Inflammatory macrophage treated with lipopolysaccharide for 4 hours (primary cell): ENCODE measurements around the gene KIF5A.
"Not testable (repeated sequence)": the region's sequence is repeated elsewhere in the genome, so short reads cannot be mapped to it uniquely, and the experiment has no call there.

Experiments used
- DNase-seq: peaks from one replicate; pipeline ENCODE4 v3.0.0-alpha.2; 2020

The KIF5A gene

GRCh38 chr12:57558864-57559263 is 9.0 kb downstream of the KIF5A start:
- DNase-seq, result no peak

DNA sequence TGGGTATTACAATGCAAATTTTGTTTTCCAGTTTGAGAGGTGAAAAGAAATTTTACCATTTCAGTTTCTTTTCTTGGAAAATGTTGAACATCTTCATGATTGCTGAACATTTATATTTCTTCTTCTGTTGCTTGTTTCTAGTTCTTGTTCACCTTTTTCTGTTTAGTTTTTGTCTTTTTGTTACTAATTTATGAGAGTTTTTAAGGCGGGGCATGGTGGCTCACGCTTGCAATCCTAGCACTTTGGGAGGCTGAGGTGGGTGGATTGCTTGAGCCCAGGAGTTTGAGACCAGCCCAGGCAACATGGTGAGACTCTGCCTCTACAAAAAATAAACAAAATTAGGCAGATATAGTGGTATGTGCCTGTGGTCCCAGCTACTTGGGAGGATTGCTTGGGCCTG is 10.7 kb downstream of the KIF5A start:
- DNase-seq, result no peak

- not testable (repeated sequence) for DNase-seq
Measured at GRCh38 chr12:57561117-57561516, 11.3 kb downstream of the KIF5A start.

- no peak for DNase-seq
Measured at GRCh38 chr12:57563358-57563757, 13.5 kb downstream of the KIF5A start.

GRCh38 chr12:57564178-57564740 is 14.4 kb downstream of the KIF5A start:
- DNase-seq, result no peak

- DNase-seq, result no peak
Measured at GRCh38 chr12:57568838-57569237, 19.0 kb downstream of the KIF5A start.

- DNase-seq, result no peak
Measured at GRCh38 chr12:57569858-57570257, 20.0 kb downstream of the KIF5A start.

DNA sequence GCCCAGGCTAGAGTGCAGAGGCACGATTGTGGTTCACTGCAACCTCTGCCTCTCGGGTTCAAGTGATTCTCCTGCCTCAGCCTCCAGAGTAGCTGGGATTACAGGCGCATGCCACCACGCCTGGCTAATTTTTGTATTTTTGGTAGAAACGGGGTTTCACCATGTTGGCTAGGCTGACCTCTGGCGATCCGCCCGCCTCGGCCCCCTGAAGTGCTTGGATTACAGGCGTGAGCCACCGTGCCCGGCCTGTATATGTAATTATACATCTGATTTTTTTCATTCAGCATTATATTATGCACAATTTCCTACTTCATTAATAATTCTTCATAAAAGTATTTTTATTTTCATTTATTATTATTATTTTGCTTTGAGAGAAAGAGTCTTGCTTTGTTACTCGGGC is 20.6 kb downstream of the KIF5A start:
- not testable (repeated sequence) for DNase-seq

DNA sequence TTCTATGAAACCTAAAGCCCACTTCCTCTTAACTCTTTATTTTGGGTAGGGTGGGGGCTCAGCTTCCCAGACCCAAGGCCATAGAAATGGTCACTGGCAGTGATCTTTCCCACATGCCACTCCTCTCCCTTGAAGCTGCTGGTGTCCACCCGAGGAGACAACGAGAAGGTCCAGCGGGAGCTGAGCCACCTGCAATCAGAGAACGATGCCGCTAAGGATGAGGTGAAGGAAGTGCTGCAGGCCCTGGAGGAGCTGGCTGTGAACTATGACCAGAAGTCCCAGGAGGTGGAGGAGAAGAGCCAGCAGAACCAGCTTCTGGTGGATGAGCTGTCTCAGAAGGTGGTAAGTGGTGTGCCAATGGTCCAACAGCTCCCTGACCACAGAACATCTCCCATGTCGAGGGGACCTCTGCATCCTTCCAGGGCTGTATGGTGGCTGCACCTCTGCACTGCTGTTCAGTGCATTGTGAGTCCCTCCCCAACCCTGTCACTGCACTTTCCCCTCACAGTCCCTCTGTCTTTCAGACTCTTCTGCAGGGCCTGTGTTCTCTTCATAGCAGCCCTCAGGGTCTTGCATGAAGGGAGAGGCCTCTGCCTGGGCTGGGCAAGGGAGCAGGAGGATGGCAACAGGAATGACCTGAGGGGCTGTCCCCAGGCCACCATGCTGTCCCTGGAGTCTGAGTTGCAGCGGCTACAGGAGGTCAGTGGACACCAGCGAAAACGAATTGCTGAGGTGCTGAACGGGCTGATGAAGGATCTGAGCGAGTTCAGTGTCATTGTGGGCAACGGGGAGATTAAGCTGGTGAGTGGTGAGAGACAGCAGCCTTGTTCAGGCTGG is 22.3 kb downstream of the KIF5A start:
- DNase-seq, result no peak

DNA sequence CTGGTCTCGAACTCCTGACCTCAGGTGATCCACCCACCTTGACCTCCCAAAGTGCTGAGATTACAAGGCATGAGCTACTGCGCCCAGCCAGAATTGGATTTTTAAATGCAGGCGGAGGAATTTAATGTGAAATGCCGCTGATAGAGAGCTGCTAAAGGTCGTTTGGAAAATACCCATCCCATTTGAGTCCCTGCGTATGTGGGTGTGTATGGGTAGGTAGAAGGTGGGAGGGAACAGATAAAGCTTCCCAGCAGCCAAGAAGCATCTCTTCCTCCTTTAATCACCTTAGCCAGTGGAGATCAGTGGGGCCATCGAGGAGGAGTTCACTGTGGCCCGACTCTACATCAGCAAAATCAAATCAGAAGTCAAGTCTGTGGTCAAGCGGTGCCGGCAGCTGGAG is 25.0 kb downstream of the KIF5A start:
- no peak for DNase-seq

- no peak for DNase-seq
Measured at GRCh38 chr12:57575771-57576612, 26.1 kb downstream of the KIF5A start.

GRCh38 chr12:57576613-57577160 is 26.8 kb downstream of the KIF5A start:
- no peak for DNase-seq

DNA sequence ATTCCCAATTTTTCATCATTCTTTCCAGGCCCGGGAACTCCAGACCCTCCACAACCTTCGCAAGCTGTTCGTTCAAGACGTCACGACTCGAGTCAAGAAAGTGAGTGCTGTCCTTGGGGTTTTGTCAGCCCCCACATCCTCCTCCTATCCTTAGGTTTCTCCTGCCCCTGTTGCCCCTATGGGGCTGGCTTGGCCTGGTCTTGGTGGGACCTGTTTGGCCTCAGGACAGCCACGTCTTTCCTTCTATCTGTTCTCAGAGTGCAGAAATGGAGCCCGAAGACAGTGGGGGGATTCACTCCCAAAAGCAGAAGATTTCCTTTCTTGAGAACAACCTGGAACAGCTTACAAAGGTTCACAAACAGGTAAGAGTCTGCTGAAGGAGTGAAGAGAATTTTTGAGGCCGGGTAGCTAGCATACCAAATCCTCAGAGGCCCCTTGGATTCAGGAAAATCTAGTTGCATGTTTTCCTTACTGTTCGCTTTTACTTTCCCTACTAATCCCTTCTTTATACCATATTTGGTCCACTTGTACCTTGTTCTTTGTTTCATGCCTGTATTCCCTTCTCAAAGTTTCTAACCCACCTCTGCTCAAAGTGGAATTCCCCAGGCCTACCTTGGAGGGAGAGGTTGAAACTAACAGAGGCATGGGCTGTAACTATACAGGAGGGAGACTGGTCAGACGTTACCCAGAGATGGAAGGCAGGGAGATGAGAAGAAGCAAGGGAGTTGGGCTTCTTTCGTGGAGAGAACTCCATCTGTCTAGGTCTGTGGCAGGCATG is 28.3 kb downstream of the KIF5A start:
- no peak for DNase-seq

GRCh38 chr12:57579011-57579410 is 29.2 kb downstream of the KIF5A start:
- DNase-seq, result no peak

DNA sequence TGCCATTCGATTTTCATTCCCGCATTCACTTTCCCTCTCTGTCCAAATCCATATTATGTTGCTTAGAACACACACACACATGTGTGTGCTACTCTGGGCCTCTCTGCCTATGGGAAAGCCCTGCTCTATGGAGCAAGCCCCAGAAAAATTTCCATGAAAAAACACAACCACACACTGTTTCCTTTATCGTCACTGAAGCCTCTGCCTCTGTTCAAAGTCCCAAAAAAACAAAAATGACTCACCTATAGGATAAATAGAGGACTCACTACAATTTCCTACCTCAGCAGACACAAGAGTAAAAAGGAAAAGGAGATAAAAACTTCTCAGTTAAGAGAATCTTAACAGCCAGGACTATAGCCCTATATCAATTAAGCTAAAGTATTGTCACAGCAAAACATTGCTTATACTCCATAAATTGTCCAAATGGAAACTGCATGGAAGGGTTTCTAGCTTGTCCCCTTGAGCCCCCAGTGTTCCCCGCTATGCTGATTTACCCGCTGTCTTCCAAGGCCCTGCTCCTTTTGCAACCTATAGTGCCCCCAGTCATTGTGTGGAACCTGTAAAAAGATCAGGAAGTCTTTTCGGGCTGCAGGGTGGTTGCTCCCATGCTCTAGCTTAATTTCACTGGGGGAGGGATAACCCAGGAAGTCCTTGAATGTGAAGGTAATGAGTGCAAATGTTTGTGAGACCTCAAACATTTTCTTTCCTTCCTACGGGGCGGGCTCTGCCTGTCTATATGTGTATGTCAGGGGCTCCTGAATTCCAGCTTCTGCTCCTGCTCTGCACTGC is 30.0 kb downstream of the KIF5A start:
- no peak for DNase-seq

DNA sequence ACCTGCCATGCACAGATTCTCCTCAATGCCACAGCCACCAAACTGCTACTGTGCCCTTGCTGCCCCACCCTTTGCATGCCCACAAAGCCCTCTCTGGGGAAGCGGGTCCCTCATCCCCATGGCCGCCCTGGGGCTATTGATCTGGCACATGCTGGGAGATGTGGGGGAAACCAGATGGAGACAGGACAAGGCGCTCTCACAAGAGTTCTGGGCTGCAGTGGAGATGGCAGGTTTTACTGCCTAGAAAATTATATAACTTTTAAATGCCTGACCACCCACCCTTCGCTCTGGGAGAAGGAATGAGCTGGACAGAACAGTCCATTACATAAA is 30.6 kb downstream of the KIF5A start:
- DNase-seq, result no peak

- no peak for DNase-seq
Measured at GRCh38 chr12:57581802-57582201, 32.0 kb downstream of the KIF5A start.

DNA sequence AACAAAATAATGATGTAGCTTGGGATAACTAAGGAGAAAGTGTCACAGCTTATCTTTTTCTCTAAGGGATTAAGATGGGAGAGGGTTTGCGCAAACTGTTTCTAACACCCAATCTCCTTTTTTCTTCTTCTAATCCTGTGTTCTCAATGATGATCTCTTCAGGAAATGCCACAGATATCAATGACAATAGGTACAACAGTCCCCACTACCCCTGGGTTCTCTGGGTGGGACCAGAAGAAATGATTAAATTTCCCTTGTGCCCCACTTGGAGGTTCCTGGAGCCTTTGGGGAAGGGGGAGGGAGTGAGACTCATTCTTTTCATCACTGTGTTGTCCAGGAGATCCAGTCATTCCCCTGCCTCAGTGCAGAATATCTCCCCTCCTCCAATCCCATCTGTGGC is 32.6 kb downstream of the KIF5A start:
- DNase-seq, result no peak

DNA sequence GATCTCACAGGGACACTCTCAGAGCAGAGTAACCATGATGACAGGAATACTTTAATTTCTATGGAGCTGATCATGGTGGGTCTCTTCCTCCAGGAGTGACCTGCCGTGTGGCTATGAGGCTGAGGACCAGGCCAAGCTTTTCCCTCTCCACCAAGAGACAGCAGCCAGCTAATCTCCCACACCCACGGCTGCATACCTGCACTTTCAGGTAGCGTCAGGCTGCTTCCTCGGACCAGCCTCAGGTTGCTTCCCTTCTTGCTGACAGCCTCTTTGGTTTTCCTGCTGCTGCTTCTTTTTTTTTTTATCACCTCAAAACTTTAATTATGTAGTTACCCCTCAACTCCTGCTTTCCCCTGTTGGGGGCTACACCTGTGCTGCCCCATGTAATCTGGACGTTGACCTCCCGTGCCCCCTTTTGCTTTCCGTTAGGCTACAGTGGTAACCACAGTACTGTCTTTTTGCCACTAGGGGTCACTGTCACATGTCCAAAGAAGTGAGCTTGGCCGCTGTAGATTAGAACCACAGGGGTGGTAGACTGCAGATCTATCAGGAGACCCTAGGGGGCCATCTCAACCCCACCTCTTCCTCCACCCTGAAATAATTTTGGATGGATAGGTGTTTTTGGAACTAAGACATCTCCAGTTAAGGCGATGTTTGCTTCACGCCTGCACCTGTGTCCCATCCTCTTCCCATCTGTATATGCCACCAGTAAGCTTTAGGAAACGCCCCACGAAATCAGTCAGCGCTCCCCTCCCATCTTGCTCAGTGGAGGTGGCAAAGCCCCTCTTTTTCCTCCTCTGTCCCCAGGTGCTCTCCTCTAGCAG is 33.4 kb downstream of the KIF5A start:
- peak; percentile 76 for DNase-seq

DNA sequence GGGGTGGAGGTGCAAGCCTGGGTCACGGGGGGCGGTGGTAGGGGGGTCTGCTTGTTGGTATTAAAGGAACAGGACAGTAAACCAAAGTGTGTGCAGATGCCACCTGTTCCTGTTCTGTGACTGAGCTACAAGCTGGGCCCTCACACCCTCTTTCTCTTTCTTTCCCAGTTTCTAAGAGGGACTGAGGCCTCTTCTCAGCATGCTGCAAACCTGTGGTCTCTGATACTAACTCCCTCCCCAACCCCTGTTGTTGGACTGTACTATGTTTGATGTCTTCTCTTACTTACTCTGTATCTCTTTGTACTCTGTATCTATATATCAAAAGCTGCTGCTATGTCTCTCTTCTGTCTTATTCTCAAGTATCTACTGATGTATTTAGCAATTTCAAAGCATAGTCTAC is 34.2 kb downstream of the KIF5A start:
- DNase-seq, result no peak

DNA sequence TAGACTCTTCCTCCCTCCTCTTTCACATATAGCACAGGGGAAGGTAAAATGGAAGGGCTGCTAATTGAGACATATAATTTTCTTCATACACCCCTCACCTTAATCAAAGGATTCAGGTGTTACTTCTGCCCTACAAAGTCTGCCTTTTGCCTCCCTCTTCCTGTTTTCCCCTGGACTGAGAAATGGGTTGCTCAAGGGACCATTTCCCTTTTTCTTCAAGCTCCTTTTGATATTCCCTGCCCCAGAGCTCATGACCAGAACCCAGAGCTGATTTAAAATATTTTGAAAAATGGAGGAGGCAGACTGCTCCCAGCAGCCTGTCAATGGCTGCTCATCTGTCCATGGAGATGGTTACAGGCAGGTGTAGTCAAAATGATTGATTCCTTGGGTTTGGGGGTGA is 34.8 kb downstream of the KIF5A start:
- DNase-seq, result peak; percentile 72
